WERI-Rb-1 (cell line): ENCODE results near the gene YPEL2.

Source experiments
- DNase-seq: peaks from one replicate; pipeline ENCODE4 v3.0.0-alpha.2; 2020
- H3K27ac ChIP-seq: fragments of 250-450 bp; sonication (Bioruptor Pico); 2 replicates; pipeline ENCODE4 v1.5.1; 2020; ENCODE audit warnings: mild to moderate bottlenecking, moderate library complexity
- H3K27me3 ChIP-seq: fragments of 250-450 bp; sonication (Bioruptor Pico); 2 replicates; pipeline ENCODE4 v1.5.1; 2021; ENCODE audit warnings: mild to moderate bottlenecking, low read depth, moderate library complexity; ENCODE audit not compliant: insufficient read depth, severe bottlenecking
- H3K36me3 ChIP-seq: fragments of 250-450 bp; sonication (Bioruptor Pico); 2 replicates; pipeline ENCODE4 v1.5.1; 2020; ENCODE audit warnings: mild to moderate bottlenecking, moderate library complexity
- H3K4me3 ChIP-seq: 2 replicates; pipeline ENCODE4 v1.5.1; 2011; ENCODE audit warnings: low read depth, mild to moderate bottlenecking, control low read depth, low read length
- H3K9me3 ChIP-seq: fragments of 250-450 bp; sonication (Bioruptor Pico); 2 replicates; pipeline ENCODE4 v1.5.1; 2021; ENCODE audit warnings: mild to moderate bottlenecking, moderate library complexity; ENCODE audit not compliant: severe bottlenecking
- CTCF ChIP-seq: IDR thresholded peaks from 2 replicates; pipeline ENCODE4 v1.5.1; 2011; ENCODE audit warnings: low read depth, mild to moderate bottlenecking, control low read depth, inconsistent platforms, low read length

YPEL2 gene

DNA sequence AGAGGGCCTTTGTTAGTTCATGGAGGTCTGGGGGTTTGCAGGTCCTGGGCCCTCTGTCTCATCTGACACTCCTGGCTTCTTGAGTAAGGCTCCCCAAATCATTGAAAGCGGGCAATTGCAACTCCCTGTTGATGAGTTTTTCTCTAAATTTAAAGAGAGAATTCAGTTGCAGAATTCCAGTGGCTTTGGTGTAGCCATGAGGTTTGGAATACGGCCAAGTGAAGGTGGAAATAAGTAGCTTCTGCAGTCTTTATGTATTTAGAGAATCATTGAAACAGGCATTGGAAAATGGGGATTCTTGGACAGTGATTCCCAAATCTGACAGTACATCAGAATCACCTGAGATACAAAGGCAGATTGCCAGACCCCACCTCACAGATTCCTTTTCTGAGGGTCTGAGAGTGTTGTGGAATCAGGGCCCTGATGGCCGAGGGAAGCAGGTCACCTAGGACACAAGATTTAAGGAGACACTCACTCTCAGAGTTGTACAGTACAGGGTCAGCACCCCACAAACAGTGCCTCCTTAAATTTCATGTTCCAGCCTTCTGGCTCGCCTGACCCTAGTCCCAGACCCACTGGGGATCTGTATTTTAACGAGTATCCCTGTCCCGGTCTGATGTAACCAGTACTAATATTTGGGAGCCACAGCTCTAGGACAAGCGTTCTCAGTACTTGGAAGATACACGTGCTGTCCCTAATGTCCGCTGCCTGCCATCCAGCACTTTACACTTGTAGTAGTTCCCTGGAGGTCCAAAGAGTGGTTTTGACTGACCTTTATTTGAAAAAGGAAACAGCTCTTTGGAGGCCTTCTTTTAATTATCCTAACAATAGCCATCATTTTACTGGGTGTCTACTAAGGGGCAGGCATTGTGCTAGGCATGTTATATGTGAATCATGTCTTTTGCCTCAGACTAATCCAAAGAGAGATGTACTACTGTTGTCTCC is 37.8 kb downstream of the YPEL2 start:
- H3K27me3 ChIP-seq = no peaks in the 10 kb centered on the region
- H3K9me3 ChIP-seq = no peaks in the 10 kb centered on the region
- no peak overlapping the region for H3K4me3 ChIP-seq
- TF ChIP-seq CTCF = no peak
- no peaks in the 10 kb centered on the region for H3K36me3 ChIP-seq
- H3K27ac ChIP-seq = peak overlapping the region; percentile 97
- DNase-seq = no peak

- Histone ChIP-seq H3K36me3 (no peaks in the 10 kb centered on the region), H3K4me3 (peak overlapping the region; percentile 4), H3K27me3 (no peaks in the 10 kb centered on the region), H3K27ac (peak overlapping the region; percentile 97), H3K9me3 (no peaks in the 10 kb centered on the region)
- DNase-seq = peak; percentile 90
- TF ChIP-seq CTCF = no peak
Measured at GRCh38 chr17:59370593-59371299, 39.3 kb downstream of the YPEL2 start.

DNA sequence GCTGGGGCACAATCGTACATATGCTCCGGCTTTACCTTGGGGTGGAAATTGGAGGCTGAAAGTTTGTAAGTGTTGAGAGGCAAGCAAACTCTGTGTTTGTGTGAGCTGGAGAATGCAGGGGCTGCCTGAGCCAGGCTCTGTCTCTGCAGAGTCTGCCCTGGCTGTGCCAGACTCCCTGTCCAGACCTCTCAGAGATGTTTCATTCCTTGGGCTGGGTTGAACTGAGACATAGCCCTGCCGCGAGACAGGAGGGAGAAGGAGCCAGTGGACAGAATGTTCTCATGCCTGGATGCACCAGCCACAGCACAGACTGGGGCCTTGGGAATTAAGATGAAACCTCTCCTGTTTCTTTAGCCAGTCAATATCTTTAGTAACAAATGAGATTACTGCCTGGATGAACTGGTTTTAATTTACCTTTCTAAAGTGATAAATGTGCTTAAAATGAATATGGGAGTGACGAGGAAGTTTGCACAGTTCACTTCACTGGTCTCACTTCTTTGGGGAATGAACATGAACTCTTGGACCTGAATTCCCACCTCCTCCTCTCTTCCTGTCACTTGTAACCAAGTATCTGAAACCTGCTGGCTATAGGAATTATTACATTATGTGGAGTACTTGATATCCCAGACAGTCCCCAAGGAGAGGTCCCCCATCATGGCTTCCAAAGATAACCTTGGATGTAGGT is 40.1 kb downstream of the YPEL2 start:
- DNase-seq = peak; percentile 64
- Histone ChIP-seq H3K9me3 (no peaks in the 10 kb centered on the region), H3K4me3 (peak overlapping the region; percentile 4), H3K36me3 (no peaks in the 10 kb centered on the region), H3K27me3 (no peaks in the 10 kb centered on the region), H3K27ac (peak overlapping the region; percentile 97)
- no peak for TF ChIP-seq CTCF

- Histone ChIP-seq H3K27ac (peak overlapping the region; percentile 97), H3K9me3 (no peaks in the 10 kb centered on the region), H3K36me3 (no peaks in the 10 kb centered on the region), H3K27me3 (no peaks in the 10 kb centered on the region), H3K4me3 (no peak overlapping the region)
- peak; percentile 45 for DNase-seq
- TF ChIP-seq CTCF = no peak
Measured at GRCh38 chr17:59372138-59372751, 40.8 kb downstream of the YPEL2 start.

DNA sequence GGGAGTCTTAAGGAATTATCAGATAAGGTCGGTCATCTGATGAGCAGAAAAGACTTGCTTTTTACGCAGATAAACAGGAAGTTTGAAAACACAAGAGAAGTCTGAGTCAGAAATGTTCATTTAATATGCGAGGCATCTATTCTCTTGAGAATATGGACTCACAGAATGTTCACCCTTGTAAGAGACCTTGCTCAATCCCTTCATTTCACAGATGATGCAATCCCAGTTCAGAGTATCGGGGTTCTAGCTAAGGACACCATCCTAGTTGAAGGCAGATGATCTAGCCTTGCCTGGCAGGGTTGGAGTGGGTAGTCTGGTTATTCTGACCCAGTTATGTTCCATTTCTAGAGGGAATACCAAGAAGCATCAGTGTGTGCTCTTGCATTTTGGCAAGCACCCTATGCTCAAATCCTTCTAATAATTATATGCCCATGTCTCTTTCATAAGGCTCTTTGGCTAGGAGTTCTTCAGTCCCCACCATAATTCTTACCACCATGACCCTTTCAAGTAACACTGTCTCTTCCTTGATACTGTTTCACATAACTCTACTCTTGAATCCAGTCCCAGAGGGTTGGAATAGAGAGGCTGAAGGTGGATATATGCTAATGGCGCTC is 42.5 kb downstream of the YPEL2 start:
- no peak for TF ChIP-seq CTCF
- H3K9me3 ChIP-seq = no peaks in the 10 kb centered on the region
- DNase-seq = no peak
- peak overlapping the region; percentile 97 for H3K27ac ChIP-seq
- no peak overlapping the region for H3K4me3 ChIP-seq
- no peaks in the 10 kb centered on the region for H3K36me3 ChIP-seq
- H3K27me3 ChIP-seq = no peaks in the 10 kb centered on the region
